Stimulated activated CD4-positive, alpha-beta T cell treated with anti-CD3 and anti-CD28 coated beads, Interleukin-4, amount 100 ng/mL, for 4 hours (primary cell): Measurements from ENCODE around the gene RALBP1.

Experiments used
- DNase-seq, 2 experiments: peaks; one replicate each; pipeline ENCODE4 v3.0.0-alpha.2; 2020

The RALBP1 gene

GRCh38 chr18:9513971-9514512 lies 38.7 kb downstream of the RALBP1 start:
- no peak for DNase-seq

- DNase-seq, result no peak
These were observed 41.2 kb downstream of the RALBP1 start for GRCh38 chr18:9516437-9517064.

- DNase-seq, result no peak
These were observed 42.6 kb downstream of the RALBP1 start for GRCh38 chr18:9517869-9518268.

GRCh38 chr18:9519399-9519798 lies 44.1 kb downstream of the RALBP1 start:
- no peak for DNase-seq

GRCh38 chr18:9520666-9521065 lies 45.4 kb downstream of the RALBP1 start:
- no peak for DNase-seq

- no peak for DNase-seq
These were observed 46.5 kb downstream of the RALBP1 start for GRCh38 chr18:9521770-9522169.

- no peak for DNase-seq
These were observed 47.6 kb downstream of the RALBP1 start for GRCh38 chr18:9522952-9523351.

- DNase-seq, result no peak
These were observed 51.1 kb downstream of the RALBP1 start for GRCh38 chr18:9526458-9526857.

GRCh38 chr18:9530226-9531009 lies 55.1 kb downstream of the RALBP1 start:
- no peak for DNase-seq

GRCh38 chr18:9531791-9532410 lies 56.6 kb downstream of the RALBP1 start:
- DNase-seq, result no peak

GRCh38 chr18:9534844-9535243 lies 59.5 kb downstream of the RALBP1 start:
- no peak for DNase-seq

- DNase-seq, result no peak
These were observed 60.2 kb downstream of the RALBP1 start for GRCh38 chr18:9535430-9535991.

GRCh38 chr18:9536354-9537152 lies 61.2 kb downstream of the RALBP1 start:
- no peak for DNase-seq

GRCh38 chr18:9537677-9538076 lies 62.4 kb downstream of the RALBP1 start:
- DNase-seq, result no peak

- no peak for DNase-seq
These were observed 64.0 kb downstream of the RALBP1 start for GRCh38 chr18:9539283-9539682.

GRCh38 chr18:9539938-9540337 lies 64.6 kb downstream of the RALBP1 start:
- DNase-seq, result no peak

- DNase-seq, result no peak
These were observed 67.6 kb downstream of the RALBP1 start for GRCh38 chr18:9542924-9543323.

- DNase-seq, result no peak
These were observed 69.7 kb downstream of the RALBP1 start for GRCh38 chr18:9545029-9545428.

GRCh38 chr18:9546468-9546867 lies 71.2 kb downstream of the RALBP1 start:
- DNase-seq, result no peak

- no peak for DNase-seq
These were observed 72.5 kb downstream of the RALBP1 start for GRCh38 chr18:9547782-9548181.

GRCh38 chr18:9549405-9549804 lies 74.1 kb downstream of the RALBP1 start:
- DNase-seq, result no peak

GRCh38 chr18:9550429-9550828 lies 75.1 kb downstream of the RALBP1 start:
- no peak for DNase-seq

GRCh38 chr18:9552191-9552590 lies 76.9 kb downstream of the RALBP1 start:
- DNase-seq, result no peak
